Measurements from ENCODE around the gene ARFIP1.
"Not testable (repeated sequence)": the region's sequence is repeated elsewhere in the genome, so short reads cannot be mapped to it uniquely, and the experiment has no call there.

ARFIP1 gene, protein sequence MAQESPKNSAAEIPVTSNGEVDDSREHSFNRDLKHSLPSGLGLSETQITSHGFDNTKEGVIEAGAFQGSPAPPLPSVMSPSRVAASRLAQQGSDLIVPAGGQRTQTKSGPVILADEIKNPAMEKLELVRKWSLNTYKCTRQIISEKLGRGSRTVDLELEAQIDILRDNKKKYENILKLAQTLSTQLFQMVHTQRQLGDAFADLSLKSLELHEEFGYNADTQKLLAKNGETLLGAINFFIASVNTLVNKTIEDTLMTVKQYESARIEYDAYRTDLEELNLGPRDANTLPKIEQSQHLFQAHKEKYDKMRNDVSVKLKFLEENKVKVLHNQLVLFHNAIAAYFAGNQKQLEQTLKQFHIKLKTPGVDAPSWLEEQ

DNA sequence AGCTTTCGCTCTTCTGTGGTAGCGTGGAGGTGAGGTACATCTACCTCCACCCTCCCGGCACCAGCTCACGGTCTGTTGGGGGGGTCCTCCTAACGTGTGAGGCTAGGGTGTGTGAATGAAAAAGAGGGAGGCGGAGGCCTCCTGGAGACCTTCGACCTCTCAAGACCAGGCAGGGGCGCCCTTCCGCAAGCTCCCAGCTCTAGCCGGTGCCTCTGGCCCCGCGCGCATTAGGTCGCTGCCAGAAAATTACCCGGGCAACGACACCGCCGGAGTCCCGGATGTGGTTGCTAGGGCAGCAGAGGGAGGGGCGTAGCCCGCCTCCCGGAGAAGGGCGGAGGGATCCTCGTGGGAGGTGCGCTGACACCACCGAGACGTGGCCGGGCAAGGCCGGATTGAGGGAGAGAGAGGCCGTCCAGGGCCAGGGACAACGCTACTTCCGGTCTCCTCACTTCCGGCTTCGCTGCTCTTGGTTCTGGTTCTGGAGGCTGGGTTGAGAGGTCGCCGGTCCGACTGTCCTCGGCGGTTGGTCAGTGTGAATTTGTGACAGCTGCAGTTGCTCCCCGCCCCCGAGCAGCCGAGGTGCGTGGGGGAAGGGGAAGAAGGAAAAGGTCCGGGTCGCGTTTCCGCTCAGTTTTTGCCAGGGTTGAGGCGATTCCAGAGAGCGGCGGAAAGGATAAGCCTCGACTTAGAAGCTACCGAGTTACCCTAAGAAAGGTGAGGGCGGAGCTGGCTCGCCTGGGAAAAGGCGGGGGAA lies at the start of gene ARFIP1, which contains the start of gene TIGD4:
Gene ARFIP1 (plus strand): TSS at position 442 of the 754 bp plus-strand sequence. CDS start 49,680 bp downstream, outside the sequence.
Gene TIGD4 (minus strand): TSS at position 218 of the 754 bp plus-strand sequence. CDS start 8,726 bp downstream, outside the sequence.
- DNase-seq: peak; percentile 92

DNA sequence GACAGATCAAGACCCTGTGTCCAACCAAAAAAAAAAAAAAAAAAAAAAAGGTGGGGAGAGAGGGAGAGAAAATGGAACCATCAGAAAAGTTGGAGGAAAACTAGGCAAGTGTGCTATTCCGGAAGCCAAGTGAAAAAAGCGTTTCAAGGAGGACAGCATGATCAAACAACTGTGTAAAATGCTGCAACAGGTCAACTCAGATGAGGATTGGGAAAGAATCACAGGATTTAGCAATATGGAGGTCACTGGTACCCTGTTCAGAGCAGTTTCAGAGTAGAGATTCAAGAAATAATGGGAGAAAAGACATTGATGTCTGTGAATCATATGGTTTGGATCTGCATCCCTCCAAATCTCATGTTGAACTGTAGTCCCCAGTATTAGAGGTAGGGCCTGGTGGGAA lies 47.8 kb upstream of the ARFIP1 start:
- DNase-seq: no peak

DNA sequence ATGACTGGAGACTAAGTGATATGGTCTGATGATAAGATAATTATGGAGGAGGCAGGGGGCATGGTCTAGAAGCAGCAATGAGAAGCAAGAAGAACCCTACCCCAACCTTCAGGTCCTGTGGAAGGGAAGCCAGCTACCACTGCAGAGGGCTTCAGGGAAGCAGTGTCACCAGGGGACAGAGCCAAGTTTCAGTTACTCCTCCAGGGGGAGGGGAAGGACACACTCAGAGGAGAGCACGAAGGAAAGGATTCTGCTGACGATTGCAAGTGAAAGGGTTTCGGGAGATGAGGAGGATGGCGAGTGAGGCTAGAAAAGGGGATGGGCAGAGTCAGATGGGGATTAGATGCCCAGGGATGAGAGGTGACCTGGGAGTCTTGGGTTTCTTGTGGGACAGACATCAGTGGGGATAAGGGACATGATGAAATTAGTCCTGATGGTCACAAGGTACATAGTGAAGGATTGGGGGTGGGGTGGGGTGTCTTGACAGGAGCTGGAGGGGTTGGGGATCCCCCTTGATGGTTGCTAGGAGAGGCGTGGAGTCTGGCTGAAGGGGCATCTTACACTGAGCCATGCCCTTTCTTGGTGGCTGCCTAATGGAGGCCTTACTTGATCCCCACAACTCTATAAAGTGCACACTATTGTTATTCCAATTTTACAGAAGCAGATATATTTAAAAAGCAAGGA lies 45.6 kb upstream of the ARFIP1 start:
- DNase-seq: no peak

- no peak for DNase-seq
These were observed 45.1 kb upstream of the ARFIP1 start for GRCh38 chr4:152734699-152735050.

GRCh38 chr4:152735396-152735859 lies 44.3 kb upstream of the ARFIP1 start:
- DNase-seq: no peak

DNA sequence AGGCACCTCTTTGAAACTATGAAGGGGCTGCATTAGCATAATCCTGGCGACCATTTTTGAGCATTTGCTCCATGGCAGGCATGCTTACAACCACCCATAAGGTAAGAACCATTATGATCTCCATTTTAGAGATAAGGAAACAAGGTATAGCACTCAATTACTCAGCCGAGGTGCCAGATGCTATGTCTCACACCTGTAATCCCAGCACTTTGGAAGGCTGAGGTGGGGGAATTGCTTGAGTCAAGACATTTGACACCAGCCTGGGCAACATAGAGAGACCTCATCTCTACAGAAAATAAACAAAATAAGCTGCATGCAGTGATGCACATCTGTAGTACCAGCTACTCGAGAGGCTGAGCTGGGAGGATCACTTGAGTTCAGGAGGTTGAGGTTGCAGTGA lies 43.8 kb upstream of the ARFIP1 start:
- no peak for DNase-seq

GRCh38 chr4:152738827-152739226 lies 40.9 kb upstream of the ARFIP1 start:
- no peak for DNase-seq

- DNase-seq: no peak
These were observed 32.3 kb upstream of the ARFIP1 start for GRCh38 chr4:152747444-152747843.

- DNase-seq: no peak
These were observed 31.1 kb upstream of the ARFIP1 start for GRCh38 chr4:152748619-152749018.

GRCh38 chr4:152763796-152764195 lies 16.0 kb upstream of the ARFIP1 start:
- no peak for DNase-seq

DNA sequence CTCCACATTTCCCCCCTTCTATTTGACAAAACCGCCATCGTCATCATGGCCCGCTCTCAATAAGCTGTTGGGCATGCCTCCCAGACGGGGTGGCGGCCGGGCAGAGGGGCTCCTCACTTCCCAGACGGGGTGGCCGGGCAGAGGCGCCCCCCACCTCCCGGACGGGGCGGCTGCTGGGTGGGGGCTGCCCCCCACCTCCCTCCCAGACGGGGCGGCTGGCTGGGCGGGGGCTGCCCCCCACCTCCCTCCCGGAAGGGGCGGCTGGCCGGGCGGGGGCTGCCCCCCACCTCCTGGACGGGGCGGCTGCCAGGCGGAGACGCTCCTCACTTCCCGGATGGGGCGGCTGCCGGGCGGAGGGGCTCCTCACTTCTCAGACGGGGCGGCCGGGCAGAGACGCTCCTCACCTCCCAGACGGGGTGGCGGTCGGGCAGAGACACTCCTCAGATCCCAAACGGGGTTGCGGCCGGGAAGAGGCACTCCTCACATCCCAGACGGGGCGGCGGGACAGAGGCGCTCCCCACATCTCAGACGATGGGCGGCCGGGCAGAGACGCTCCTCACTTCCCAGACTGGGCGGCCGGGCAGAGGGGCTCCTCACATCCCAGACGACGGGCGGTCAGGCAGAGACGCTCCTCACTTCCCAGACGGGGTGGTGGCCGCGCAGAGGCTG lies 14.6 kb upstream of the ARFIP1 start:
- not testable (repeated sequence) for DNase-seq

- DNase-seq: no peak
These were observed 7.8 kb upstream of the ARFIP1 start for GRCh38 chr4:152771741-152772533.

DNA sequence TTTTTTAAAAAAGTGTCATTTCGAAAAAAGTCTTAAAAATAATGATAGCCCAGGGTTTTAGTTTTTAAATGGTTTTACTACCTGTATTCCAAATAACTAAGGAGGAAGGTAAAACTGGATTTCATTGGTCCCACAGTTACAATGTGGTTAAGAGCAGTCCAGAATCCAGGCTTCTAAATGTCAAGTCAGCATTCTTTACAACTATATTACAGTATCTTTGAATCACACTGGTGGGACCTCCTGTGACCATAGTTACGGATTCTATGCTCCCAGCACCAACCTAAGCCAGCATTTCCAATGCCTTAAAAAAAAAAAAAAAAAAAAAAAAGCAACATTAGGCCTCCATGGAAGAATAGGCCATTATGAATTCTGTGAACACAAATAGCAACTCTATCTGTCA lies 6.4 kb upstream of the ARFIP1 start:
- no peak for DNase-seq

GRCh38 chr4:152773953-152774352 lies 5.8 kb upstream of the ARFIP1 start:
- DNase-seq: no peak

DNA sequence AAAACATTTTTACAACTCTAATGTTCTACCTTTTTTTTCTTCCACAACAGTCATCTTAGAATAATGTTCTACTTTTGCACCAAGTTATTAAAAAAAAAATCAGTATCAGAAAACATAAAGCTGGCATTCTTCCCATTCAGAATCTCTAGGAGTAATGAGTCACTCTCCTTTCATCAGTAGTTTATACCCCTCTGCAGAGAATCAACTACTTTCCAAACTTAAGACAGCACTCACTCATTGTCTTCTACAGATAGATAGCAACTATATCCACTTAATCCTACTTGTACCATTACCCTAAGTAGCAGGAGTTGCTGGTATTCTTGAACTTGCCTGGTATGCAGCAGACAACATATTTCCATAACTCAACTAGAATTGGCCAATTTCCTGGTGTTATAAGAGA lies 3.4 kb upstream of the ARFIP1 start:
- no peak for DNase-seq

DNA sequence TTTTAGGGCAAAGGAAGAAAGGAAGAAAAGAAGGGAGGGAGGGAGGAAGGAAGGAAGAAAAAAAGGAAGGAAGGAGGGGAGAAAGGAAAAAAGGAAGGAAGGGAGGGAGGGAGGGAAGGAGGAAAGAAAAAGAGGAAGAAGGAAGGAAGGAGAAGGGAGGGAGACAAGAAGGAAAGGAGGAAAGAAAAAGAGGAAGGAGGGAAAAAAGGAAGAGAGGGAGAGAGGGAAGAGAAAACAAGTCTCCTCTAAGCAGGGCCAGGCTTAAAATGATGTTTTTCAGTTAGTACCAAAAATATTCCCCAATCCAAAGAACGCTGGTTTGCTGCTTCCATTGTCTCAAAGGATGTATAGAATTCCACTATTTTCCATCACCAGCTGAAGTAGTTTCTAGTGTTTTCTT lies 2.3 kb upstream of the ARFIP1 start:
- no peak for DNase-seq

GRCh38 chr4:152778656-152779512 lies 870 bp upstream of the ARFIP1 start:
- DNase-seq: peak; percentile 27

GRCh38 chr4:152780267-152780778 lies 569 bp downstream of the ARFIP1 start:
- no peak for DNase-seq

DNA sequence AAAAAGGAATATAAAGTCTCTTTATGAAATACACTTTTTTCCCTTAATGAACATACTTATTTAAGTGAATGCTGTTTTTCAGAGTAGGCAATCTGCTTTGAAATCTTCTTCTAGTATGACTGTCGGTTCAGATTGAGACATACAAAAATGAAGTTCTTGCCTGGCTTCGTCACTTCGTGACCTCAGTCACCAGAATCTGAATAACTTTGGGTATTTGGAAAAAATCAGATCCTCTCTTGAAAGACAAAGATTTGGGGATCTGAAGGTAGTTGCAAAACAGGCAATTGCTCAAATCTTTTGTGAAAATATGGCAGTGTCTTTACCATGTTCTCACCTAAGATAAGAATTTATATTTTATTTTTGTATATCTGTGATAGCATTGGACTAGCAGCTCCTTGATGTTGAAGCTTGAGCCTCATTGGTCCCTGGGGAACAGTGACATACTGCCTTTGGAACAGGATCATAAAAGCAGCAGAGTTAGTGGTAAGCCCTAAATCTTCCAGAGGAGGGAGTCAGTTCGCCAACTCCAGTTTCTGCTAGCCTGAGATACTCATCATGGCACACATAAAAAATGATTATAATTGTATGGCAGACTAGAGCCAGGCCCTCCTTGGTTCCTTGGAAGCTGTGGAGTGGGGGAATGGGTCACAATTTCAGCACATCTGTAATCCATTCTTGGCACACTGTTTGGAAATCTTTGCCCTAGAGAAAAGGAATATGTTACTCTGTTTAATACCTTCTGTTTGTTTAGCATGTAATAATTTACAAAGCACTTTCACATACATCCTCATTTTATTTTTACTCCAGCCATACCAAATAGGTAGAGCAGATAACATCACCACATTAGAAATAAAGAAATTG lies 5.0 kb downstream of the ARFIP1 start:
- no peak for DNase-seq
